ENCODE data around the gene RAB40A.
"Not testable (repeated sequence)": the region's sequence is repeated elsewhere in the genome, so short reads cannot be mapped to it uniquely, and the experiment has no call there.

Gene RAB40A

GRCh38 chrX:103464774-103465117, 54.5 kb downstream of the RAB40A start:
- in situ Hi-C loops (cut with MboI; ENCODE audit: low sequenced_read_pairs), result no loop called here

GRCh38 chrX:103464072-103464773, 55.1 kb downstream of the RAB40A start:
- in situ Hi-C loops (cut with MboI; ENCODE audit: low sequenced_read_pairs), result no loop called here

GRCh38 chrX:103461156-103461555, 58.1 kb downstream of the RAB40A start:
- in situ Hi-C loops (cut with MboI; ENCODE audit: low sequenced_read_pairs), result no loop called here

GRCh38 chrX:103460001-103460755, 59.1 kb downstream of the RAB40A start:
- in situ Hi-C loops (cut with MboI; ENCODE audit: low sequenced_read_pairs), result not testable (repeated sequence)

- in situ Hi-C loops (cut with MboI; ENCODE audit: low sequenced_read_pairs), result no loop called here
Measured at GRCh38 chrX:103453655-103454054, 65.6 kb downstream of the RAB40A start.

Measured in hTERT RPE-1 (cell line).